GM19240 (cell line): Measurements from ENCODE around the gene ANXA1.

Experiments
- DNase-seq: peaks from one replicate; pipeline ENCODE4 v3.0.0; 2011; ENCODE audit warnings: low spot score; ENCODE audit not compliant: insufficient read length

The ANXA1 gene

DNA sequence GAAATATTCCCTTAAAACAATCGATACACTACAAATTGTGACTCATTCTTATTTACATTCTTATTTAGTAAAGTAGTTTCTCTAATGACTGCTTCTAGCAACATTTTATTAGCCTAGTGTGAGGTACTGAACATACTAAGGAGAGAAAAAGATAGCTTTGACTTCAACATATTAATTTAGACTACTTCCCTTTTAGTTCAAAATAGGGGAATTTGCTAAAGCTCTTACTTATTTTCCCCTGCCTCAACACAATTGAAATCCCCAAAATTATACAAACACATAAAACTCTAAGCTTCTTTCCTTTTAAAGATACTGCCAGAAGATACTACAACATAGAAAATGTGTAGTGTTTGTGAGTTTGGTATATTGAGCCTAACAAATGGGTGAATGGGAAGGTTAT lies 55.2 kb downstream of the ANXA1 start:
- no peak for DNase-seq

- DNase-seq = no peak
Observed at GRCh38 chr9:73210886-73211666, 59.4 kb downstream of the ANXA1 start.

DNA sequence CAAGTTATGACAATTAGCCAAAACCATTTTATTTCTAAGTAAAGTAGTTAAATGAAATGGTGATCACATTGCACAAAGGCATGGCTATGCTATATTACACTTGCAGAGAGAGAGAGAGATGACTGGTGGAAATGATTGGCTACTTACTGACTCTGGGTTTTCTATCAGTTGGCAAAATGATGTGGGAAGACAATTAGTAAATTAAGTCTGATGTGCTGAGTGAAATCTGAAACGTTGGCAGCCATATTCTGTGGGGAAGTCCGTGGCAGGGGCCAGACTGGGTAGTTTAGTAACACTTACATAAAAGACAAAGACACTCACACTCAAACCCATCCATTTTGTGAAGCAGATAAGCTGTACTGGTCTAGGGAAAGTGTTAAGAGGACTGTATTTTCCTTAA lies 61.6 kb downstream of the ANXA1 start:
- no peak for DNase-seq

DNA sequence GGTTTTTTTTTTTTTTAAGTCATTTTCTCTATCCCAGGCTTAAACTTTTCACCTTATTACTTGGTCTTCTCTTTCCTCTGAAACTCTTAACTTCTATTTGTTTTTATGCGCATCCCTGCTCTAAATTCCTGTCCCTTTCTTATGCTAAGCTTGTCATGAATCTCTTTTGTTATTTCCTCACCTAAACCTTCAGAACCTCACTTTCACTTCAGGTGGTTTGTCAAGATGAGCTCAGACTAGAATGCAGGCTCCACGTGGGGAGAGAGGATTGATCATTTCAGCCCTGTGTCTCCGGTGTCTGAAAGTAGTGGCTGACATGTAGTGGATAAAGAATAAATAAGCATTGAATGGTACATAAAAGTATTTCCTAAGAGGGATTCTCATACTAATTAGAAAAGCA lies 63.6 kb downstream of the ANXA1 start:
- no peak for DNase-seq

DNA sequence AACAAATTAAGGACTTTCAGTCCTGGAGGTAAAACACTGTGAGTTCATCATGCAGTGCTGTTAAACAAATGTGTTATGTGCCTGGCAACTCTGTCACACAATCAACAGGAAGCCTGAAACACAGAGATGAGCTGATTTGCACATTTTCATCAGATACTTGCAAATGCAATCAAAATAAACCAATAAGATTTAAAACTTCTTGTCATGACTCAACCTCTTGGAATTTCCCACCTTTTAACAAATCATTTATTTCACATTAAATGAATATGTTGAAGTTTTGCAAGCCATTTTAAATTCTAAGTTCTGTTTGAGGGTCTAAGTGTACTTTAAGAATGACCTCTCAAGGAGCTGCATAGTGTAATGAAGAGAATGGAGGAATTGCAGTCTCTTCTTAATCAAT lies 64.4 kb downstream of the ANXA1 start:
- no peak for DNase-seq
